ENCODE measurements around the gene XG.
"Not testable (repeated sequence)": the region's sequence is repeated elsewhere in the genome, so short reads cannot be mapped to it uniquely, and the experiment has no call there.

The XG gene

DNA sequence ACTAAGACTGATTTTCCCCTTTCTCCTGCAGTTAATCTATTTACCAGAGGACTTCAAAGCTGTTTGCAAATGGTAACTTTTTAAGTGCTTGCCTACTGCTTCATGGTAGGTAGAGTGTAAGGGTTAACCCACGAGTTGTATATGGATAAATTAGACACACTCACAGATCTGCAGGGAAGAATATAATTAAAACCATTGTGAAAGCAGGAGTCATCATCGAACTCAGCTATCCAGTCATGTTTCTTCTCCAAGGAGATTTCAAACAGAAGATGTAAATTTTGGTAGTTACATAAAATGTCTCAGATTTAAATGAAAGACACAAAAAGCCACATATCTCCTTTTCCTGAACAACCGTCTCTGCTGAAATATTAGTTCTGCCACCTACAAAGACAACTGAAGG is 549 bp upstream of the XG start:
- TF ChIP-seq, protein P1, sequence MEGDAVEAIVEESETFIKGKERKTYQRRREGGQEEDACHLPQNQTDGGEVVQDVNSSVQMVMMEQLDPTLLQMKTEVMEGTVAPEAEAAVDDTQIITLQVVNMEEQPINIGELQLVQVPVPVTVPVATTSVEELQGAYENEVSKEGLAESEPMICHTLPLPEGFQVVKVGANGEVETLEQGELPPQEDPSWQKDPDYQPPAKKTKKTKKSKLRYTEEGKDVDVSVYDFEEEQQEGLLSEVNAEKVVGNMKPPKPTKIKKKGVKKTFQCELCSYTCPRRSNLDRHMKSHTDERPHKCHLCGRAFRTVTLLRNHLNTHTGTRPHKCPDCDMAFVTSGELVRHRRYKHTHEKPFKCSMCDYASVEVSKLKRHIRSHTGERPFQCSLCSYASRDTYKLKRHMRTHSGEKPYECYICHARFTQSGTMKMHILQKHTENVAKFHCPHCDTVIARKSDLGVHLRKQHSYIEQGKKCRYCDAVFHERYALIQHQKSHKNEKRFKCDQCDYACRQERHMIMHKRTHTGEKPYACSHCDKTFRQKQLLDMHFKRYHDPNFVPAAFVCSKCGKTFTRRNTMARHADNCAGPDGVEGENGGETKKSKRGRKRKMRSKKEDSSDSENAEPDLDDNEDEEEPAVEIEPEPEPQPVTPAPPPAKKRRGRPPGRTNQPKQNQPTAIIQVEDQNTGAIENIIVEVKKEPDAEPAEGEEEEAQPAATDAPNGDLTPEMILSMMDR (IDR thresholded peaks at IDR 0.05; ENCODE audit: control extremely low read depth, extremely low read depth, low read depth, missing control alignments), result no peak
- POLR2A ChIA-PET, result no interaction called here
- DNase-seq (ENCODE audit: extremely low spot score), result no peak
- CTCF ChIA-PET, result no interaction called here

- DNase-seq (ENCODE audit: extremely low spot score); CTCF ChIA-PET; POLR2A ChIA-PET: not testable (repeated sequence)
Measured at GRCh38 chrX:2752441-2752840, 601 bp downstream of the XG start.

DNA sequence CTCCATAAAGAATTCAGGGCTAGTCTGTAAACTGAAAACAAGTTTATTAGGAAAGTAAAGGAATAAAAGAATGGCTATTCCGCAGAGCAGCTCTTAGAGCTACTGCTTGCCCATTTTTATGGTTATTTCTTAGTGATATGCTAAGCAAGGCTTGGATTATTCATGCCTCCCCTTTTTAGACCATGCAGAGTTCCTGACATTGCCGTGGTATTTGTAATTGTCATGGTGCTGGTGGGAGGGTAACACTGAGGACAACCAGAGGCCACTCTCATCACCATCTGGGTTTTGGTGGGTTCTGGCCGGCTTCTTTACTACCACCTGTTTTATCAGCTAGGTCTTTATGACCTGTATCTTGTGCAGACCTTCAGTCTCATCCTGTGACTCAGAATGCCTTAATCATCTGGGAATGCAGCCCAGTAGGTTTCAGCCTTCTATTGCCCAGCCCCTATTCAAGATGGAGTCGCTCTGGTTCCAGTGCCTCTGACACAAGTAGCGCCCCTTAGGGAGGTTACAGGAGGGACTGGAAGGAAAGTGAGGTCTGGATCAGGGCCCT is 3.4 kb downstream of the XG start:
- POLR2A ChIA-PET; DNase-seq (ENCODE audit: extremely low spot score); CTCF ChIA-PET: not testable (repeated sequence)

DNA sequence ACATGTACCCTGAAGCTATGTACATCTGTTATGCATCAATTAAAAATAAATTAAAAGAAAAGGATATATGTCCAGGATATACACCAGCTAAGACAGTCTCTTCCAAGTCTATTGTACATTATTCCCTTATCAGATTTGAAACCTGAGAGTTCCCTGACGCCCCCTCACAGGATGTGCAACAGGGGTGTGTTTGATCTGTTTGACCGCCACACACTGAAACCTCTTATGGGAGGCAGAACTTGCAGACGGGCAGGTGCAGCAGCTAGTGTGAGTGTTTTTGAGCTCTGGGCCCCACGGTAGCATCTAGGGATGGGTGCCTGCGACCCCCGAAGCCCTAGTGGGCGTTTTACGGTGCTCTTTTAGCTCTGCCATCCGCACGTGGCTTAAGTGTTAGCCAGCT is 4.7 kb downstream of the XG start:
- CTCF ChIA-PET, result no interaction called here
- POLR2A ChIA-PET, result no interaction called here
- DNase-seq (ENCODE audit: extremely low spot score), result no peak
- TF ChIP-seq, protein P1 (IDR thresholded peaks at IDR 0.05; ENCODE audit: control extremely low read depth, extremely low read depth, low read depth, missing control alignments), result no peak

GRCh38 chrX:2761246-2761645 is 9.4 kb downstream of the XG start:
- TF ChIP-seq, protein P1 (IDR thresholded peaks at IDR 0.05; ENCODE audit: control extremely low read depth, extremely low read depth, low read depth, missing control alignments), result no peak
- no peak for DNase-seq (ENCODE audit: extremely low spot score)
- ChIA-PET CTCF (no interaction called here), POLR2A (no interaction called here)

GRCh38 chrX:2762671-2763070 is 10.8 kb downstream of the XG start:
- CTCF ChIA-PET; DNase-seq (ENCODE audit: extremely low spot score); POLR2A ChIA-PET: not testable (repeated sequence)

- POLR2A ChIA-PET; CTCF ChIA-PET; DNase-seq (ENCODE audit: extremely low spot score): not testable (repeated sequence)
Measured at GRCh38 chrX:2764766-2765548, 13.1 kb downstream of the XG start.

DNA sequence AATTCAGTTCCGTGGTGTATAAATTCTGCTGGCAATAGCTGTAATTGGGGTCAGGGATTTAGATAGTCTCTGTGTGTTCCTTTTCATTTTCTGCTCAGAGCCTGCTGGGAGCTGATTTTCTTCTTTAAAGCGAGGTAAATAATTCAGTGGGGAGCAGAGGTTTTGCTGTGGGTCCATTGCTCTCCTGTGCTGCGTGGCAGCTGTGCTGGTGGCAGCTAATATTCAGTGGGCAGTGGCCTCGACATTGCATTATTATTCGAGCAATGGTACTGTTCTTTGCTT is 13.7 kb downstream of the XG start:
- POLR2A ChIA-PET, result no interaction called here
- CTCF ChIA-PET, result no interaction called here
- TF ChIP-seq, protein P1 (IDR thresholded peaks at IDR 0.05; ENCODE audit: control extremely low read depth, extremely low read depth, low read depth, missing control alignments), result no peak
- no peak for DNase-seq (ENCODE audit: extremely low spot score)

DNA sequence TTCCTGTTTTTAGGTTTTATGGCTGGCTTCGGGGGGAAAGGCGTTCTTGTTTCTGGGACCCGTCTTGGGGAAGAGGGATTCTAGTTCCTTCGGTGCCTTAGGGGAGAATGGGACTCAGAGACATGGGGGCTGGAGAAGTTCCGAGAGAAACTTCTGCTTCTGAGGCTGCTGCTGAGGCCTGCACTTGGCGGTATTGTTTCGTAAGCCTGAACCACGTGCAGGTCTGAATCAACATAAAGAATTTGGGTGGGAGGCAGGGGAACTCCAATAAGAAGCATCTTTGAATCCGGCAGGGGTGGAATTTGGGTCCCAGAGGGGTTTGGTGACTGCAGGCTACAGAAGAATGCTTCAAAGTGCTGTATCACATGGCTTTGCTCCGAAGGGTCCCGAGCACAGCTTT is 15.1 kb downstream of the XG start:
- CTCF ChIA-PET, result no interaction called here
- TF ChIP-seq, protein P1 (IDR thresholded peaks at IDR 0.05; ENCODE audit: control extremely low read depth, extremely low read depth, low read depth, missing control alignments), result no peak
- DNase-seq (ENCODE audit: extremely low spot score), result no peak
- POLR2A ChIA-PET, result no interaction called here

Data from GM10248 (cell line).